GM21723 (cell line): ENCODE measurements around the gene GNA15.
"Not testable (repeated sequence)": the region's sequence is repeated elsewhere in the genome, so short reads cannot be mapped to it uniquely, and the experiment has no call there.

Experiments used
- ATAC-seq: cut with Tn5 transposase; IDR thresholded peaks from one replicate; pipeline ENCODE4 v1.9.1; 2021; ENCODE audit warnings: mild to moderate bottlenecking, moderate library complexity; ENCODE audit not compliant: unreplicated experiment

The GNA15 gene

GRCh38 chr19:3146677-3147100 lies 10.9 kb downstream of the GNA15 start:
- ATAC-seq, result no peak

GRCh38 chr19:3148503-3148902 lies 12.7 kb downstream of the GNA15 start:
- no peak for ATAC-seq

- no peak for ATAC-seq
These were observed 13.3 kb downstream of the GNA15 start for GRCh38 chr19:3149089-3149488.

GRCh38 chr19:3149526-3150505 lies 14.0 kb downstream of the GNA15 start:
- no peak for ATAC-seq

DNA sequence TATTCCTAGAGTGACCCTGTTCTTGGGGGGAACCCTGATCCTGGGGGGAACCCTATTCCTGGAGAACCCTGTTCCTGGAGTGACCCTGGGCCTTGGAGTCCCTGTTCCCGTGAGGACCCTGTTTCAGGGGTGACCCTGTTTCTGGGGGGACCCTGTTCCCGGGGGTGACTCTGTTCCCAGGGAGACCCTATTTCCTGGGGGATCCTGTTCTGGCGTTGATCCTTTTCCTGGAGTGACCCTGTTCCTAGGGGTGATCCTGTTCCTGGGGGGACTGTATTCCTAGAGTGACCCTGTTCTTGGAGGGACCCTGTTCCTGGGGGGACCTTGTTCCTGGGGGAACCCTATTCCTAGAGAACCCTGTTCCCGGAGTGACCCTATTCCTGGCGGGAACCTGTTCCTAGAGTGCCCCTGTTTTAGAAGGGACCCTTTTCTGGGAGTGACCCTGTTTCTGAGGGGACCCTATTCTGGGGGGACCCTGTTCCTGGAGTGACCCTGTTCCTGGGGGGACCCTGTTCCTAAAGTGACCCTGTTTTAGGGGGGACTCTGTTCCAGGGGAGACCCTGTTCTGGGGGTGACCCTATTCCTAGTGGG lies 15.0 kb downstream of the GNA15 start:
- no peak for ATAC-seq

DNA sequence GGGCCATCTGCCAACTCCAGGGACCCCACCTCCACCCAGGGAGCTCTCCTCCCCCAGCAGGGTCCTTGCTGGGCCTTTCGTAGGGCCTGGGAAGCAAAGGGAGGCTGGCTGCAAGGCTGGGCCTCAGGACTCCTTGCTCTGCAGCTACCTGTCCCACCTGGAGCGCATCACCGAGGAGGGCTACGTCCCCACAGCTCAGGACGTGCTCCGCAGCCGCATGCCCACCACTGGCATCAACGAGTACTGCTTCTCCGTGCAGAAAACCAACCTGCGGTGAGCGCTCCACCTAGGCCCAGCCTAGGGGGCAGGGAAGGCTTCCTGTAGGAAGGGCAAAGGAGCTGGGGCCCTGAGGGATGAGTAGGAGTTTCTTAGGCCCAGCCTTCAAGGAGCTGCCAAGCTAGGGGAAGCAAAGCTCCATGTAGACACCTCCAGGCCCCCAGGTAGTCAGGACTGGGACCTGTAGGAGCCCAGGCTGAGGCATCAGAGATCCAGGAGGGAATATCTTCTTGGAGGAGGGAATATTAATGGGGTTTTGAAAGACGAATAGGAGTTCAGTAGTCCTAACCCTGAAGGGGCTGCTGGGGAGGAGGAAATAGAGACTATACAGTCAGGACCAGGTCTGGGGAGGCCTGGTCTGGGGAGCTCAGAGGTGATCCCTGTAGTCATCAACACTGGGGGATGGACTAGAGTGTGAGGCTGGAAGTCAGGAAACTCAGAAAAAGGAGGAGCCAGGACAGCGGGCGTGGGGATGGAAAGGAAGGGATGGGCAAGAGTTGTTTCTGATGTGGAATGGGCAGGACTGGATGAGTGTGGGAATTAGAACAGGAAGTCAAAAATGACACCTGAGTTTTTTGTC lies 16.0 kb downstream of the GNA15 start:
- ATAC-seq, result no peak

DNA sequence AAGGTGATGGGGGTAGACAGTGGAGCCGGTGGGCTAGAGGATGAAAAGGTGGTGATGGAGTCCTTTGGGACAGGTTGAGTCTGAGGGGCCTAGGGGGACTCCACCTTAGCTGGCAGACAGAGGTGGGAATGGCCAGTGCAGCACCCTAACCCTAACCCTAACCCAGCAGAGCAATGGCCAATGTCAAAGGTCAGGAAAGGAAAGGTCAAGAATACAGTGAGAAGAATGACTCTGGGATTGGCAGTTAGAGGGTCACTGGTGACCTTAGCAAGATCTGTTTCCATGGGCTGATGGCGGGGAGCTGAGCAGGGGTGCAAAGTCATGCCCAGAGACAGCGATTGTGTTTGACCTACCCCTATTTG lies 16.6 kb downstream of the GNA15 start:
- ATAC-seq, result no peak

- ATAC-seq, result no peak
These were observed 17.7 kb downstream of the GNA15 start for GRCh38 chr19:3153286-3154230.

GRCh38 chr19:3154447-3154846 lies 18.6 kb downstream of the GNA15 start:
- not testable (repeated sequence) for ATAC-seq

DNA sequence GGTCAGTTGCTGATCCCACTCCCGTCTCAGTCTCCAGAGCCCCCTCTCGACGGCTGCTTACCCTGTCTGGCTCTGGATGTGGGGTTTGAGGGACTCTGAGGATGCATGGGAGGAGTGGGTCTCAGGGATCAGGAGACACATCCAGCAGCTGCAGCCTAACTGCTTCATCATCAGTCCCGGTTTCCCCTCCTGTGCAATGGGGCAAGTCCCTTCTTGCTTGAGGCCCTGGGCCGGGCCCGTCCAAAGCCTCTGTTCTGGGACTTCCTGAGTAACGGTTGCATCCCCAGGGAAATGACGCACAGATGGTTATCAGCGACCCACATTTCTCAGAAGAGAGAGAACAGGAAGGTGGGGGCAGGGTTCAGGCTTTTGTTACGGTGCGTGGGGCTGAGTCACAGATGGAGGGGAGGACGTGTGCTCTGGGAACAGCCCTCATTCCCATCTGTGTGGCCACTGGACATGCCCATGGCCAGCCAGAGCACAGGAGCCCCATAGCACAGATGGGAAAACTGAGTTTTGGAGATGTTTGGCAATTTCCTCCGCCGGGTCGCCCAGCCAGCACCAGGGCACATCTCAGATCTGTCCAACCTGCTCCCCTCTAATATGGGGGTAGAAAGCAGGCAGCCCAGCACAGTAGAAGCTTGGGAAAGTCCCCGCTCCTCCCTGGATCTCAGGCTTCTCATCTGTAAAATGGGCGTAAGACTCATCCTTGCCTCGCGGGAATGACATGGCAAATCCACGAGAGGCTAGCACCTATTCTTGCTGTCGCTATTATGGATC lies 19.3 kb downstream of the GNA15 start:
- ATAC-seq, result peak; percentile 70

DNA sequence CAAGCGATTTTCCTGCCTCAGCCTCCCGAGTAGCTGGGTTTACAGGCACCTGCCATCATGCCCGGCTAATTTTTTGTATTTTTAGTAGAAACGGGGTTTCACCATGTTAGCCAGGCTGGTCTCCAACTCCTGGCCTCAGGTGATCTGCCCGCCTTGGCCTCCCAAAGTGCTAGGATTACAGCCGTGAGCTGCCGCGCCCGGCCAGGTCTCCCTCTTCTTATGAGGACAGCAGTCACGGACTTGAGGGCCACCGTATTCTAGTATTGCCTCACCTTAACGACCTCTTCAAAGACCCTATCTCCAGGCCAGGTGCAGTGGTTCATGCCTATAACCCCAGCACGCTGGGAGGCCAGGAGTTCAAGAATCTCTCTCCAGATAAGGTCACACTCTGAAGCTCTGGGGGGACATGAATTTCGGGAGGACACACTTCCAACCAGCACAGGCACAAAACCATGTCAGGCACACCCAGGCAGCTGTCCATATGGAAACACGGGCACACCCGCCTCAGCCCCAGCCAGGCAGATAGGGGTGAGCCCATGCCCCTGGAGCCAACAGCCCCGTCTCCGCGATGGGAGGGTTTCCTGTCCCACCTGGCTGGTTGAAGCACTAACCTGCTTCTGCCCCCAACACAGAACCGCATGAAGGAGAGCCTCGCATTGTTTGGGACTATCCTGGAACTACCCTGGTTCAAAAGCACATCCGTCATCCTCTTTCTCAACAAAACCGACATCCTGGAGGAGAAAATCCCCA lies 21.4 kb downstream of the GNA15 start:
- ATAC-seq, result no peak

GRCh38 chr19:3159565-3159964 lies 23.7 kb downstream of the GNA15 start:
- ATAC-seq, result no peak

DNA sequence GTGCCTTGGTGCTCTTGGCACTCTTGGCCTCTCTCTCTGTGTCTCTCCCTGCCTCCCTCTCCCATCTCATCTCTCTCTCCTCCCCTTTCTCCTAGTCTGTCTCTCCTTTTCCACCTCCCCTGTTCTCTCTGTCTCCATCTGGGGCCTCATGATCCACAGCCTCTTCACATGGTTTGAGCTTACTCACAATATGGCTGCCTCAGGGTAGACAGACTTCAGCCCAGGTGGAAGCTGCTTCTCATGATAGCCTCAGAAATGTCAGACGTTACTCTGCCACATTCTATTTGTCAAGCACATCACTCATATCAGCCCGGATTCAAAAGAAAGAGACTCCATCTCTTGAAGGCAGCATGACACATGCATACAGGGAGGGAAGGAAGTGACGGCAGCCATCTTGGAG lies 24.4 kb downstream of the GNA15 start:
- no peak for ATAC-seq

DNA sequence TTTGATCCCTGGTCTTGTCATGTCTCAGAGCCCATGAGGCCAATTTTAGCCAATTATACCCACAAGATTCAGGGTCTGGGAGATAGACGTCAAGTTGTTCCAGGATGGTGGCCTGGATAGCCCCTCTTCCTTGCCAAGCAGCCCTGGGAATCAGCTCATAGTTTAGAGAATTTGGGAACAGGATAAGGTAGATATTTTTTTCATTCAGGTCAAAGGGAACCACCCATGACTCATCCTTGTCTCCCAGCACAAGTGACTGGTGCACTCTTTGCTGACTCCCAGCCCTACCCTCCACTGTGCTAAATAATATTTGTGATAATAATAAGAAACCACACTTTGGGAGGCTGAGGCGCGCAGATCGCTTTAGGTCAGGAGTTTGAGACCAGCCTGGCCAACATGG lies 25.6 kb downstream of the GNA15 start:
- ATAC-seq, result no peak

- no peak for ATAC-seq
These were observed 26.8 kb downstream of the GNA15 start for GRCh38 chr19:3162418-3163229.

DNA sequence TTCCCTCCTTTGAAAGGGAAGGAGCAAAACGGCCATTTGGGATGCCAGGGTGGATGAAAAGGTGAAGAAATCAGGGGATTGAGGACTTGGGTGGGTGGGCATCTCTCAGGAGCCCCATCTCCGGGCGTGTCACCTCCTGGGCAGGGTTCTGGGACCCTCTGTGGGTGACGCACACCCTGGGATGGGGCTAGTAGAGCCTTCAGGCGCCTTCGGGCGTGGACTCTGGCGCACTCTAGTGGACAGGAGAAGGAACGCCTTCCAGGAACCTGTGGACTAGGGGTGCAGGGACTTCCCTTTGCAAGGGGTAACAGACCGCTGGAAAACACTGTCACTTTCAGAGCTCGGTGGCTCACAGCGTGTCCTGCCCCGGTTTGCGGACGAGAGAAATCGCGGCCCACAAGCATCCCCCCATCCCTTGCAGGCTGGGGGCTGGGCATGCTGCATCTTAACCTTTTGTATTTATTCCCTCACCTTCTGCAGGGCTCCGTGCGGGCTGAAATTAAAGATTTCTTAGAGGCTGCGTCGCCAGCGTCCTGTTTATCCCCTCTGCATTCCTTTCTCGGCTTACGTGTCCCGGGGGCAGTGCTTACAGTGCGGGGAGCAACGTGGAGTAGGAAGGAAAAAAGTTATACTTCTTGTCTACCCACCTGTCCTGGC lies 27.5 kb downstream of the GNA15 start:
- no peak for ATAC-seq

- ATAC-seq, result no peak
These were observed 28.1 kb downstream of the GNA15 start for GRCh38 chr19:3163943-3164342.
